HEK293T (cell line): ENCODE results near the gene IGF1R.

Experiments
- CTCF ChIA-PET: fragments of 350-600 bp; formaldehyde crosslinking; extraction: SDS; loops from one replicate; lab custom pipeline; 2021; ENCODE audit warnings: antibody characterized with exemption, inconsistent platforms; lab: Yijun Ruan, JAX
- POLR2A ChIA-PET: fragments of 350-600 bp; formaldehyde crosslinking; extraction: SDS; loops from one replicate; lab custom pipeline; 2020; ENCODE audit warnings: antibody characterized with exemption, inconsistent platforms; lab: Yijun Ruan, JAX
- DNase-seq: peaks from one replicate; pipeline ENCODE4 v3.0.0; 2012; ENCODE audit warnings: mixed read lengths; ENCODE audit errors: extremely low spot score
- ARNT ChIP-seq: fragments of 450-650 bp; IDR thresholded peaks from 2 replicates; pipeline ENCODE4 v1.6.1; 2017; ENCODE audit warnings: mild to moderate bottlenecking
- BHLHE40 ChIP-seq: fragments of 450-650 bp; IDR thresholded peaks from 2 replicates; pipeline ENCODE4 v1.6.1; 2016; ENCODE audit warnings: mild to moderate bottlenecking, moderate library complexity, borderline replicate concordance
- CTBP1 ChIP-seq: fragments of 450-650 bp; IDR thresholded peaks from 2 replicates; pipeline ENCODE4 v1.6.1; 2016; ENCODE audit warnings: borderline replicate concordance
- ELF4 ChIP-seq: fragments of 450-650 bp; IDR thresholded peaks from 2 replicates; pipeline ENCODE4 v1.6.1; 2017; ENCODE audit warnings: antibody characterized with exemption
- FOXA1 ChIP-seq: fragments of 450-650 bp; IDR thresholded peaks from 2 replicates; pipeline ENCODE4 v1.6.1; 2016; ENCODE audit warnings: mild to moderate bottlenecking
- FOXK2 ChIP-seq: fragments of 450-650 bp; IDR thresholded peaks from 2 replicates; pipeline ENCODE4 v1.6.1; 2016; ENCODE audit warnings: mild to moderate bottlenecking
- FOXM1 ChIP-seq: fragments of 450-650 bp; IDR thresholded peaks from 2 replicates; pipeline ENCODE4 v1.6.1; 2017; ENCODE audit warnings: mild to moderate bottlenecking, borderline replicate concordance
- HDGF ChIP-seq: fragments of 450-650 bp; IDR thresholded peaks from 2 replicates; pipeline ENCODE4 v1.6.1; 2017; ENCODE audit warnings: antibody characterized with exemption, borderline replicate concordance
- L3MBTL2 ChIP-seq: fragments of 450-650 bp; conservative IDR thresholded peaks from 2 replicates; pipeline ENCODE4 v1.6.1; 2016; ENCODE audit warnings: mild to moderate bottlenecking
- LEF1 ChIP-seq: fragments of 450-650 bp; IDR thresholded peaks from 2 replicates; pipeline ENCODE4 v1.6.1; 2017; ENCODE audit warnings: mild to moderate bottlenecking, borderline replicate concordance
- NFRKB ChIP-seq: fragments of 450-650 bp; IDR thresholded peaks from 2 replicates; pipeline ENCODE4 v1.6.1; 2016; ENCODE audit warnings: mild to moderate bottlenecking, moderate library complexity
- SP1 ChIP-seq: fragments of 450-650 bp; IDR thresholded peaks from 2 replicates; pipeline ENCODE4 v1.6.1; 2017
- SUZ12 ChIP-seq: fragments of 450-650 bp; IDR thresholded peaks from 2 replicates; pipeline ENCODE4 v1.6.1; 2016; ENCODE audit warnings: mild to moderate bottlenecking
- TARDBP ChIP-seq: fragments of 450-650 bp; IDR thresholded peaks from 2 replicates; pipeline ENCODE4 v1.6.1; 2016
- ZNF384 ChIP-seq: fragments of 450-650 bp; IDR thresholded peaks from 2 replicates; pipeline ENCODE4 v1.6.1; 2016
- TF ChIP-seq, protein P1 (sequence below): fragments of 450-650 bp; IDR thresholded peaks from 2 replicates; pipeline ENCODE4 v1.6.1; 2016

IGF1R gene

DNA sequence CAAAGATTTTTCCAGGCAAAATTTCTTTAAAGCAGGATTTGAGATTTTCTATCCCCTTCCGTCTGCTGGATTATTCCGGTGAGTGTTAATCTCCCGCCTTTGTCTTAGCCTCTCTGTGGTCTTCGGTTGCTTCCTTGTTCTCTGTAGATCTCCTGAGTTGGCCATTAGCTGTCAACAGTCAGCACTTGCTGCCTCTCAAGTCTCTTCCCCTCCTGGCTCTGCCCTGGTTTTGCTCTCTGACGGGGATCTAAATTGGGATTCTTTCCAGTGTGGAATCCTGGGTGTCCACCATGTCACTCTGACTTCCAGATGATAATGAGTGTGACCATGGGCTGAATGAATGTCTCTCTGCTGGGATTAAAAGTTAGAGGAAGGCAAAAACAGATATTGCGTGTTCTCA is 121.5 kb downstream of the IGF1R start:
- DNase-seq, result no peak
- TF ChIP-seq FOXM1 (no peak), FOXA1 (no peak), NFRKB (no peak), CTBP1 (no peak), HDGF (no peak), BHLHE40 (no peak), ZNF384 (no peak), TARDBP (no peak), SUZ12 (no peak), LEF1 (no peak), ARNT (no peak), ELF4 (no peak), L3MBTL2 (no peak), FOXK2 (no peak), SP1 (no peak)
- TF ChIP-seq, protein P1, sequence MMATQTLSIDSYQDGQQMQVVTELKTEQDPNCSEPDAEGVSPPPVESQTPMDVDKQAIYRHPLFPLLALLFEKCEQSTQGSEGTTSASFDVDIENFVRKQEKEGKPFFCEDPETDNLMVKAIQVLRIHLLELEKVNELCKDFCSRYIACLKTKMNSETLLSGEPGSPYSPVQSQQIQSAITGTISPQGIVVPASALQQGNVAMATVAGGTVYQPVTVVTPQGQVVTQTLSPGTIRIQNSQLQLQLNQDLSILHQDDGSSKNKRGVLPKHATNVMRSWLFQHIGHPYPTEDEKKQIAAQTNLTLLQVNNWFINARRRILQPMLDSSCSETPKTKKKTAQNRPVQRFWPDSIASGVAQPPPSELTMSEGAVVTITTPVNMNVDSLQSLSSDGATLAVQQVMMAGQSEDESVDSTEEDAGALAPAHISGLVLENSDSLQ, result no peak
- ChIA-PET POLR2A (no interaction called here), CTCF (interaction anchor here (0.6 to 2.3 kb wide), 4 partner anchors 10 to 247 kb away, joined by 3 to 7 read pairs (median 4); no protein-coding TSS in a partner anchor)

DNA sequence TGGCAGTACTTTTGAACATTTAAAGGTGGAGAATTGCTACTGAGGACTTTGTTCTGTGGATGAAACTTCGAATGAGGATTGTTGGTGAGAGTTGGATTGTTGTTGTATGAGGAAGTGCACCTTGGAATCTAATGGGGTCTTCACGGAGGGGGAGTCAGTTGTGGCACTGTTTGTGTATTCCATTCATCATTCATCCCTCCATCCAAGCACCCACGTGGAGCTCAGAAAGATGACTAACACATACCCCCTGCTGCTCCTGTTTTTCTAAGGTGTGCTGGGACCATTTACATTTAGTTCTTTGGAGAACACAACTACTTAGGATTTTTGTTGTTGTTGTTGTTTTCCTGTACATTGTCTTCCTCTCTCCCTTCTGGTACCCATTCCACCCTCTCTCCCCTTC is 122.6 kb downstream of the IGF1R start:
- no peak for DNase-seq
- CTCF ChIA-PET, result interaction anchor here (0.6 to 2.3 kb wide), 8 partner anchors 13 to 305 kb away, joined by 3 to 7 read pairs (median 3); no protein-coding TSS in a partner anchor
- POLR2A ChIA-PET, result interaction anchor here (0.6 kb wide), 2 partner anchors 35 to 133 kb away, joined by 3 to 4 read pairs; no protein-coding TSS in a partner anchor
- TF ChIP-seq TARDBP, result no peak

DNA sequence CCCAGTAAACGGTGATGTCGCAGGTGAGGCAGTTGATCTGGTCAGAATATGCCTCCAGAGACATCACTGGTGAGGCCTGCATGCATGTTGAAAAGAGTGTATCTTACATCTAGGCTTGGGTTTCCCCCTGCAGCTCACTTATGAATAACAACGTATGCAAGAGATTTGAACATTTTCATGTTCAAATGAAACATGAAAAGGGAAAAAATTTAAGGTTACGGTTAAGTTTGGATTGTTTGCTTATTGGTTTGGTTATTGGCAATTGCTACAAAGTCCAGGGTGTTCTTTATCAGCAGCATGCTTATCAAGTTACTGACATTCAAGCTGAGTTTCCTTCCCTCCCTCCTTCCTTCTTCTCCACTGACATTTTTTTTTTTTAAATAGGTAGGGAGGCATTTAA is 123.2 kb downstream of the IGF1R start:
- POLR2A ChIA-PET, result interaction anchor here (0.6 to 0.9 kb wide), 3 partner anchors 10 to 132 kb away, joined by 3 to 4 read pairs (median 3); no protein-coding TSS in a partner anchor
- DNase-seq, result no peak
- TF ChIP-seq ZNF384 (no peak), CTBP1 (no peak), FOXM1 (no peak), LEF1 (no peak), ARNT (no peak), NFRKB (no peak), SUZ12 (no peak)
- CTCF ChIA-PET, result interaction anchor here (0.5 to 2.3 kb wide), 9 partner anchors 13 to 305 kb away, joined by 3 to 7 read pairs (median 3); no protein-coding TSS in a partner anchor

DNA sequence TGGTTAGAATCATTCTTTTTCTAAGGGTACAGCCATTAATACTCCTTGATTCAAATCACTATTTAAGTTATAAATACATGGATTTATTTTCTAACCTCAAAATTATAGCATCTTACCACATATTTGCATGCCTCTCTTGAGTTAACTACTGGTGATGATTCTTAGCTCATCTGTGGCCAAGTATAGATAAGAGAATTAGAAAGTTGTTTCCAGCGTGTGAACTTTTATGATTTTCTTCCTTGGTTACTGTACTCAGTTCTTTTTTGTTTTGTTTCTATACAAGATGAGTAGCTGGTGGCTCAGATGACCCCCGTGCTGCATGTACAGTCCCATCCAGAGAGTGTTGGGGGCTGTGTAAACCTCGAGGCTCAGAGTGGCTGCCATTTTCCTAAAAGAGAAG is 124.6 kb downstream of the IGF1R start:
- POLR2A ChIA-PET, result no interaction called here
- DNase-seq, result no peak
- CTCF ChIA-PET, result interaction anchor here (1.0 to 1.3 kb wide), 2 partner anchors 12 to 78 kb away, joined by 3 to 5 read pairs; no protein-coding TSS in a partner anchor

DNA sequence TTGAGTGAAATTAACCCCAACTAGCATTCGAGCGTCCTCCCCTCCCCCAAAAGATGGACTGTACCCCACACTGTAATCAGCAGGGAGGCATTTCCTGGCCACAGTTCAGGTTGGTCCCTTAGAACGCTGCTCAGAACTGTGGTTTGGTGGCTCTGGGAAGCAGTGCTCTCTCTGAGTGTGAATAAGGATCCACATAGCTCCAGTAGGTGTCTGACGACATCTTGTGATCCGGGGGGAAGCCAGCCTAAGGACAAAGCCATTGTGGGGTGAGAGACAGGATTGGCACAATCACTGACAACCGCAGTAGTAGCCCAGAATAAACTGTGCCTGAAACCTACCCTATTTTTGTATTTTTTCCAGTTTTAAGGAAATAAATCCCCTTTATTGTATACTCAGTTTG is 125.3 kb downstream of the IGF1R start:
- TF ChIP-seq, protein P1, result no peak
- TF ChIP-seq BHLHE40 (no peak), TARDBP (no peak), HDGF (no peak), CTBP1 (no peak), SUZ12 (no peak), ELF4 (no peak), FOXA1 (no peak), LEF1 (no peak), FOXK2 (no peak), L3MBTL2 (no peak), ARNT (no peak)
- DNase-seq, result no peak
- ChIA-PET POLR2A (no interaction called here), CTCF (interaction anchor here (0.6 to 1.3 kb wide), 2 partner anchors 12 to 327 kb away, joined by 3 read pairs; no protein-coding TSS in a partner anchor)

More for the DNA sequence above, 124.6 kb downstream of the IGF1R start:
- TF ChIP-seq TARDBP (no peak), ARNT (no peak), SUZ12 (no peak), HDGF (no peak), FOXM1 (no peak), NFRKB (no peak), BHLHE40 (no peak), FOXA1 (no peak), L3MBTL2 (no peak), CTBP1 (no peak), ELF4 (no peak), FOXK2 (no peak), ZNF384 (no peak), SP1 (no peak), LEF1 (no peak)
- TF ChIP-seq, protein P1, result no peak

DNA sequence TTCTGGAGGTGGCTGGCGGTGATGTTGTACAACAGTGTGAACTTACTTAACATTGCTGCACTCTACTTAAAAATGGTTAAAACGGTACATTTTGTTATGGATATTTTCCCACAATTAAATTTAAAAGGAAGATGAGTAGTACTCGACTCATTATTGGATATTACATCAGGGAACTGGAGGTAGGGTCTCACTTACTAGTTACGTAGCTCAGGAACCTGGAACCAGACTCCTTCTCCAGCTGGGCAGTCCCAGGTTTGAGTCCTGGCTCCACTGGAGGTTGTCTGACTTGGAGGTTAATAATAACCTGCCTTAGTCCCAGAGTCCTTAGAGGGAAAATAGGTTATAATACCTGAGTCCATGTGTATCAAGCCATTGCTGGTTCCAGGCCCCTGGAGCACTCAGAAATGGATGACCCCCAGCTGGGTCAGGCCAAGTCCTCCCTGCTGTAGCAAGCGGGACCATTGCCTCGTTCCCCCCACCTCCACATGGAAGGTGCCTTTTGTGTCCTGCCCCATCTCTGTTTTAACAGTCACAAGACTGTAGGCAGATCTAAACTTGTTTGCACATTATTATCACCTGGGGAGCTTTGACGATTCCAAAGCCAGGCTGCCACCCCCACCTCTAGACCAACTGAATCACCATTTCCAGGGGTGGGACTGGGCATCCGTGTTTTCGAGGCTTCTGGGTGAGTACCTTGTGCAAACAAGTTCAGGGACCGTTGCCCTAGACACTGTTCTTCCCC is 126.6 kb downstream of the IGF1R start:
- ChIA-PET POLR2A (no interaction called here), CTCF (interaction anchor here (0.6 to 1.2 kb wide), 2 partner anchors 27 to 76 kb away, joined by 3 read pairs; no protein-coding TSS in a partner anchor)
- no peak for TF ChIP-seq SP1
- TF ChIP-seq FOXK2, result no peak
- TF ChIP-seq ELF4, result no peak
- no peak for TF ChIP-seq HDGF
- TF ChIP-seq ARNT, result no peak
- TF ChIP-seq LEF1, result no peak
- no peak for TF ChIP-seq CTBP1
- TF ChIP-seq ZNF384, result no peak
- no peak for TF ChIP-seq FOXA1
- no peak for TF ChIP-seq BHLHE40
- no peak for TF ChIP-seq NFRKB
- TF ChIP-seq SUZ12, result no peak
- TF ChIP-seq, protein P1, result no peak
- TF ChIP-seq L3MBTL2, result no peak
- TF ChIP-seq FOXM1, result no peak
- TF ChIP-seq TARDBP, result no peak
- no peak for DNase-seq
